ENCODE measurements around the gene TFDP1. TPM values are rescaled to one million over a fixed set of nuclear protein-coding genes. Genes with fewer than 3 reads are reported as not detected.
A peak's percentile ranks its signal among the peaks of the same experiment; 100 is the strongest.

TFDP1 gene
- total RNA-seq, 1 donor from 2014 or later: 49.4 TPM

GRCh38 chr13:113613789-113614379 lies 29.3 kb downstream of the TFDP1 start:
- Histone ChIP-seq H3K4me3 (ENCODE audit: insufficient read depth, low read depth, low read length) (no peak overlapping the region), H3K9ac (ENCODE audit: low read length) (no peak overlapping the region), H4K20me1 (ENCODE audit: insufficient read depth, low read length) (peaks cover 91% of the 10 kb centered on the region), H3K27ac (ENCODE audit: low read depth, low read length) (no peak overlapping the region), H3K36me3 (ENCODE audit: insufficient read depth, low read length) (peaks cover 7% of the 10 kb centered on the region), H2AFZ (ENCODE audit: low read depth, low read length) (no peak overlapping the region), H3K27me3 (ENCODE audit: insufficient read depth, low read length) (no peaks in the 10 kb centered on the region), H3K4me1 (ENCODE audit: insufficient read depth, low read length) (peaks cover 10% of the 10 kb centered on the region), H3K79me2 (ENCODE audit: insufficient read depth, low read length) (peaks cover 97% of the 10 kb centered on the region), H3K9me3 (ENCODE audit: insufficient read depth, low read depth, low read length) (no peaks in the 10 kb centered on the region), H3K4me2 (ENCODE audit: low read length) (no peak overlapping the region)
- TF ChIP-seq, protein P1, sequence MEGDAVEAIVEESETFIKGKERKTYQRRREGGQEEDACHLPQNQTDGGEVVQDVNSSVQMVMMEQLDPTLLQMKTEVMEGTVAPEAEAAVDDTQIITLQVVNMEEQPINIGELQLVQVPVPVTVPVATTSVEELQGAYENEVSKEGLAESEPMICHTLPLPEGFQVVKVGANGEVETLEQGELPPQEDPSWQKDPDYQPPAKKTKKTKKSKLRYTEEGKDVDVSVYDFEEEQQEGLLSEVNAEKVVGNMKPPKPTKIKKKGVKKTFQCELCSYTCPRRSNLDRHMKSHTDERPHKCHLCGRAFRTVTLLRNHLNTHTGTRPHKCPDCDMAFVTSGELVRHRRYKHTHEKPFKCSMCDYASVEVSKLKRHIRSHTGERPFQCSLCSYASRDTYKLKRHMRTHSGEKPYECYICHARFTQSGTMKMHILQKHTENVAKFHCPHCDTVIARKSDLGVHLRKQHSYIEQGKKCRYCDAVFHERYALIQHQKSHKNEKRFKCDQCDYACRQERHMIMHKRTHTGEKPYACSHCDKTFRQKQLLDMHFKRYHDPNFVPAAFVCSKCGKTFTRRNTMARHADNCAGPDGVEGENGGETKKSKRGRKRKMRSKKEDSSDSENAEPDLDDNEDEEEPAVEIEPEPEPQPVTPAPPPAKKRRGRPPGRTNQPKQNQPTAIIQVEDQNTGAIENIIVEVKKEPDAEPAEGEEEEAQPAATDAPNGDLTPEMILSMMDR (IDR thresholded peaks at IDR 0.05; ENCODE audit: insufficient read depth, low read depth, low read length): no peak
- no peak for TF ChIP-seq EZH2 (IDR thresholded peaks at IDR 0.05; ENCODE audit: insufficient read depth, low read length)
- DNase-seq (ENCODE audit: low read depth): no peak
- peaks cover 7% of the 10 kb centered on the region for H3K4me1 Mint-ChIP-seq (ENCODE audit: low read depth, unreplicated experiment)
- H3K4me3 Mint-ChIP-seq (ENCODE audit: unreplicated experiment): no peak overlapping the region
- peaks cover 10% of the 10 kb centered on the region for H3K36me3 Mint-ChIP-seq (ENCODE audit: low read depth, unreplicated experiment)
- no peak for FAIRE-seq
- no peak overlapping the region for H3K27ac Mint-ChIP-seq (ENCODE audit: unreplicated experiment)
- H3K27me3 Mint-ChIP-seq (ENCODE audit: low read depth, unreplicated experiment): no peaks in the 10 kb centered on the region
- no peaks in the 10 kb centered on the region for H3K9me3 Mint-ChIP-seq (ENCODE audit: unreplicated experiment)

GRCh38 chr13:113616281-113616906 lies 31.8 kb downstream of the TFDP1 start:
- H3K27me3 Mint-ChIP-seq (ENCODE audit: low read depth, unreplicated experiment): no peaks in the 10 kb centered on the region
- Histone ChIP-seq H3K9me3 (ENCODE audit: insufficient read depth, low read depth, low read length) (no peaks in the 10 kb centered on the region), H3K36me3 (ENCODE audit: insufficient read depth, low read length) (peaks cover 3% of the 10 kb centered on the region), H3K9ac (ENCODE audit: low read length) (no peak overlapping the region), H3K4me3 (ENCODE audit: insufficient read depth, low read depth, low read length) (no peak overlapping the region), H4K20me1 (ENCODE audit: insufficient read depth, low read length) (peaks cover 79% of the 10 kb centered on the region), H3K4me2 (ENCODE audit: low read length) (peak overlapping the region; percentile 13), H3K27me3 (ENCODE audit: insufficient read depth, low read length) (no peaks in the 10 kb centered on the region), H2AFZ (ENCODE audit: low read depth, low read length) (no peak overlapping the region), H3K27ac (ENCODE audit: low read depth, low read length) (no peak overlapping the region), H3K4me1 (ENCODE audit: insufficient read depth, low read length) (peaks cover 10% of the 10 kb centered on the region), H3K79me2 (ENCODE audit: insufficient read depth, low read length) (peaks cover 85% of the 10 kb centered on the region)
- peaks cover 9% of the 10 kb centered on the region for H3K36me3 Mint-ChIP-seq (ENCODE audit: low read depth, unreplicated experiment)
- DNase-seq (ENCODE audit: low read depth) (no peak), FAIRE-seq (no peak)
- no peak for TF ChIP-seq EZH2 (IDR thresholded peaks at IDR 0.05; ENCODE audit: insufficient read depth, low read length)
- TF ChIP-seq, protein P1 (IDR thresholded peaks at IDR 0.05; ENCODE audit: insufficient read depth, low read depth, low read length): no peak
- H3K4me1 Mint-ChIP-seq (ENCODE audit: low read depth, unreplicated experiment): peaks cover 10% of the 10 kb centered on the region
- peak overlapping the region; percentile 55 for H3K27ac Mint-ChIP-seq (ENCODE audit: unreplicated experiment)
- no peaks in the 10 kb centered on the region for H3K9me3 Mint-ChIP-seq (ENCODE audit: unreplicated experiment)
- peak overlapping the region; percentile 23 for H3K4me3 Mint-ChIP-seq (ENCODE audit: unreplicated experiment)

Measured in astrocyte (in vitro differentiated cells and primary cell).